Measurements from ENCODE around the gene KIF12. TPM values are rescaled to one million over a fixed set of nuclear protein-coding genes. Genes with fewer than 3 reads are reported as not detected.

Gene KIF12
- polyA plus RNA-seq, 1 donor (not counting 4 experiments of a cell fraction or from before 2014, with no cell fraction given), result 1.5 TPM

DNA sequence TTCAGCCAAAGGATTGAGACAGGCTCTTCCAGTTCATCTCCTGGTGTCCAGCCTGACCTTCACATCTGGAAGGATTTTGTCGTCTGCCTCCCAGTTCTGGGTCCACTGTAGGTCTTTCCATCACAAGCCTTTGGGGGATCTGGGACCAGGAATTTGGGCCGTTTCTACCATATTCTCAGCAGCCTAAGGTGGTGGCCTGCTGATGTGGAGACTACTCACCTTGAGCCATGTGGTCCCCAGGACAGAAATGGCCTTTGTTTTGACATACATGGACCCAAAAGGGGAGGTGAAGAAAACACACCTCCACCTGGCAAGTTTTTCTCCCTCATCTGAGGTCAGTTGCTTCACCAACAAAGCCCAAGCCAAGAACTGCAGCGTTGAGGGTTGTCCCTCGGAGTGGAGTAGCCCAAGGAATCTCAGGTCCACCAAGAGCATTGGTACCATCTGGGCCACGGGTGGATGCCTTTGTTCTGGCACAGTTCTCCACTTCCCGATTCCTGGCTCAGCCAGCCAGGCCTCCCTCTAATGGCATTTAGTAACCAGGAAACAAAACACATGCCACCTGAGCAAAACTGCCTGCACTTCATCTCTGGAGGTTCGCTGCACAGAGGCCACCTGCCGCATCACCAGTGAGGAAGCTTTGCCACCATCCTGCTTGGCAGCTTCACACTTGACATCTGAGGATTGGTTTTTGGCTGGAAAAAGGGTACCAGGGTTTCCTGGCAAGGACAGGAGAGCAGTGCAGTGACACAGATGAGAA is 45.7 kb downstream of the KIF12 start:
- dilution Hi-C loops (cut with MboI; ENCODE audit: extremely low pct_ligation_motif_present, low sequenced_read_pairs), result no loop called here
- Histone ChIP-seq H3K36me3 (ENCODE audit: control insufficient read depth in 2 of 2, extremely low read depth in 1 of 2, insufficient read depth in 2 of 2, low read length in 2 of 2) (peaks cover 0 to 16% of the 10 kb centered on the region in 2 experiments), H3K4me3 (ENCODE audit: control insufficient read depth in 2 of 3, extremely low read depth in 1 of 3, insufficient read depth in 2 of 3, low read depth in 1 of 3, low read length in 3 of 3) (no peak overlapping the region), H3K9ac (ENCODE audit: control insufficient read depth, extremely low read depth, insufficient read depth, low read length) (no peak overlapping the region), H4K20me1 (ENCODE audit: control insufficient read depth, extremely low read depth, insufficient read depth, low read length) (no peaks in the 10 kb centered on the region), H3K4me1 (ENCODE audit: control insufficient read depth, extremely low read depth, insufficient read depth, low read length) (no peaks in the 10 kb centered on the region), H3K4me2 (ENCODE audit: control insufficient read depth, extremely low read depth, insufficient read depth, low read depth, low read length) (no peak overlapping the region), H3K9me3 (ENCODE audit: control insufficient read depth, low read depth, low read length) (no peaks in the 10 kb centered on the region), H3K9me1 (ENCODE audit: control insufficient read depth, extremely low read depth, insufficient read depth, low read length) (no peaks in the 10 kb centered on the region), H3K27me3 (ENCODE audit: control insufficient read depth, extremely low read depth, insufficient read depth, low read length) (no peaks in the 10 kb centered on the region), H3K79me2 (ENCODE audit: control insufficient read depth, insufficient read depth, low read length) (no peaks in the 10 kb centered on the region), H2AFZ (ENCODE audit: control insufficient read depth, low read length) (no peak overlapping the region), H3K27ac (ENCODE audit: control insufficient read depth, insufficient read depth, low read length) (no peak overlapping the region)
- TF ChIP-seq, protein P1, sequence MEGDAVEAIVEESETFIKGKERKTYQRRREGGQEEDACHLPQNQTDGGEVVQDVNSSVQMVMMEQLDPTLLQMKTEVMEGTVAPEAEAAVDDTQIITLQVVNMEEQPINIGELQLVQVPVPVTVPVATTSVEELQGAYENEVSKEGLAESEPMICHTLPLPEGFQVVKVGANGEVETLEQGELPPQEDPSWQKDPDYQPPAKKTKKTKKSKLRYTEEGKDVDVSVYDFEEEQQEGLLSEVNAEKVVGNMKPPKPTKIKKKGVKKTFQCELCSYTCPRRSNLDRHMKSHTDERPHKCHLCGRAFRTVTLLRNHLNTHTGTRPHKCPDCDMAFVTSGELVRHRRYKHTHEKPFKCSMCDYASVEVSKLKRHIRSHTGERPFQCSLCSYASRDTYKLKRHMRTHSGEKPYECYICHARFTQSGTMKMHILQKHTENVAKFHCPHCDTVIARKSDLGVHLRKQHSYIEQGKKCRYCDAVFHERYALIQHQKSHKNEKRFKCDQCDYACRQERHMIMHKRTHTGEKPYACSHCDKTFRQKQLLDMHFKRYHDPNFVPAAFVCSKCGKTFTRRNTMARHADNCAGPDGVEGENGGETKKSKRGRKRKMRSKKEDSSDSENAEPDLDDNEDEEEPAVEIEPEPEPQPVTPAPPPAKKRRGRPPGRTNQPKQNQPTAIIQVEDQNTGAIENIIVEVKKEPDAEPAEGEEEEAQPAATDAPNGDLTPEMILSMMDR (optimal IDR thresholded peaks at IDR 0.05 in 1 of 3, IDR thresholded peaks at IDR 0.05 in 1 of 3, conservative IDR thresholded peaks at IDR 0.05 in 1 of 3; ENCODE audit: extremely low read depth in 1 of 3, insufficient read depth in 2 of 3, low read length in 3 of 3), result no peak
- TF ChIP-seq EZH2 (IDR thresholded peaks at IDR 0.05; ENCODE audit: low read length), result no peak
- DNase-seq (ENCODE audit: low read depth, low spot score) (no peak), FAIRE-seq (no peak)

DNA sequence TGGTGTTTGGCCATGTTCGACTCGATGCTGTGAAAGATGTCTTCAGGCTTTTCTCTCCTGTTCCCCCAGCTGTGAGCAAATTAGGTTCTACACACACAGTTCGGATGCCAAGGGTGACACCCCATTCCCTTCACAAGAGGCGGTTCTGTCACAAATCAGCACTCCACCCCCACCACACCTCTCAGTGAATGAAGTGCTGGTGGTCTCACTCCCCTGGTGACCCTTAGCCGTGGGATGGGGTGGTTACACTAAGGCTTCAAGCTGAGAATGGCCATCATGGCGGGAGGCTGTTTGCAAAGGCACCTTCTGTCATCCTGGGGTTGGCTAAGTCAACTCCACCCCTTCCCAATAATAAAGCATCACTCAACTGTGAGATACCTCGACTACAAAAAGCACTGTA is 47.4 kb downstream of the KIF12 start:
- H3K9me3 ChIP-seq (ENCODE audit: control insufficient read depth, low read depth, low read length), result no peaks in the 10 kb centered on the region
- TF ChIP-seq, protein P1 (optimal IDR thresholded peaks at IDR 0.05 in 1 of 3, IDR thresholded peaks at IDR 0.05 in 1 of 3, conservative IDR thresholded peaks at IDR 0.05 in 1 of 3; ENCODE audit: extremely low read depth in 1 of 3, insufficient read depth in 2 of 3, low read length in 3 of 3), result no peak
- no peak for TF ChIP-seq EZH2 (IDR thresholded peaks at IDR 0.05; ENCODE audit: low read length)
- no peak overlapping the region for H3K27ac ChIP-seq (ENCODE audit: control insufficient read depth, insufficient read depth, low read length)
- no peaks in the 10 kb centered on the region for H3K27me3 ChIP-seq (ENCODE audit: control insufficient read depth, extremely low read depth, insufficient read depth, low read length)
- no peaks in the 10 kb centered on the region for H3K9me1 ChIP-seq (ENCODE audit: control insufficient read depth, extremely low read depth, insufficient read depth, low read length)
- peaks cover 0 to 19% of the 10 kb centered on the region in 2 experiments for H3K36me3 ChIP-seq (ENCODE audit: control insufficient read depth in 2 of 2, extremely low read depth in 1 of 2, insufficient read depth in 2 of 2, low read length in 2 of 2)
- DNase-seq (ENCODE audit: low read depth, low spot score) (no peak), FAIRE-seq (no peak)
- dilution Hi-C loops (cut with MboI; ENCODE audit: extremely low pct_ligation_motif_present, low sequenced_read_pairs), result no loop called here
- no peak overlapping the region for H3K4me2 ChIP-seq (ENCODE audit: control insufficient read depth, extremely low read depth, insufficient read depth, low read depth, low read length)
- no peak overlapping the region for H3K4me3 ChIP-seq (ENCODE audit: control insufficient read depth in 2 of 3, extremely low read depth in 1 of 3, insufficient read depth in 2 of 3, low read depth in 1 of 3, low read length in 3 of 3)
- H2AFZ ChIP-seq (ENCODE audit: control insufficient read depth, low read length), result no peak overlapping the region
- H3K4me1 ChIP-seq (ENCODE audit: control insufficient read depth, extremely low read depth, insufficient read depth, low read length), result no peaks in the 10 kb centered on the region
- H3K79me2 ChIP-seq (ENCODE audit: control insufficient read depth, insufficient read depth, low read length), result no peaks in the 10 kb centered on the region
- no peaks in the 10 kb centered on the region for H4K20me1 ChIP-seq (ENCODE audit: control insufficient read depth, extremely low read depth, insufficient read depth, low read length)
- H3K9ac ChIP-seq (ENCODE audit: control insufficient read depth, extremely low read depth, insufficient read depth, low read length), result no peak overlapping the region

Measured in keratinocyte (primary cell).